Measurements from ENCODE around the gene EIF3L. TPM values are rescaled to one million over a fixed set of nuclear protein-coding genes. Genes with fewer than 3 reads are reported as not detected.

EIF3L gene
- total and polyA plus RNA-seq, 2 of the 8 experiments (the other 6 are each of a cell fraction or from before 2014, with no cell fraction given), result 639 to 886 TPM

DNA sequence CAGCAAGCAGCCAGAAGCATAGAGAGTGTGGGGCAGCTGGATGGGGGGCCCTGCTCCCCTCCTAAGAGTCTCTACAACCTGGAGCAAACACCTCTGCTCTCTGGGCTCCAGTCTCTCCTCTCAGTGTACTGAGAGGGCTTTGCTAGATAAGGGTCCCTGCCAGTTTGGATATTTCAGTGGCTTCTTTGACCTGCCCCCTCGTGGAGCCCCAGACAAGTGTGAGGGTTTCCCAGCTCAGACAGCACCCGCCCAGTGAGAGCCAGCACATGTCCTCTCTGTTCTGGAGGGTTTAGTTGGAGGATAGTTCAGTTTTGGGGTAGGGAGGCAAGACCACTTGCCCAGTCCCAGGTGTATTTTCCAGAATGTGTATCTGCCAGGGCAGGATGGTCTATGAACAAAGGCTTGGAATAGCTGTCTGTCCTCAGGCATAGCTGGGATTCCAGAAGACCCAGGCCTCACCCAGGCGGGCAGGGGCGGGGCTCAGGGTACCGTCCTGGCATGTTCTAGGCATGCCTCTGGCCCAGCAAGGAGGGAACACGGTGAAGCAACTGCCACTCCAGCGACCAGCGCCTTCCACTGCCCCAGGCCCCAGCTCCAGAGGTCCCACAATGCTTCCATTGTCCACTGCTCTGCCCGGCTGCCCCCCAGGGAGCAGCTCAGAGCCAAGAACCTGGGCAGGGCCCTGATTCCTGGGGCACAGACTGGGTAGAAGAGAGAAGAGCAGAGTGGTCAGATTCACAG, 49.4 kb downstream of the EIF3L start:
- Histone ChIP-seq H3K4me2 (ENCODE audit: insufficient read depth in 1 of 2, low read depth in 2 of 2, low read length in 2 of 2) (no peak overlapping the region), H3K18ac (ENCODE audit: extremely low read depth, low read length) (peak overlapping the region; percentile 48), H2BK120ac (replicated peaks; ENCODE audit: low read depth, low read length) (peak overlapping the region; percentile 72), H4K20me1 (replicated peaks in 1 of 2; ENCODE audit: control insufficient read depth in 1 of 2, insufficient read depth in 2 of 2, low read length in 2 of 2) (no peaks in the 10 kb centered on the region), H3K9me3 (ENCODE audit: insufficient read depth in 2 of 2, low read depth in 1 of 2, low read length in 1 of 2) (no peaks in the 10 kb centered on the region), H3K27me3 (replicated peaks in 1 of 4; ENCODE audit: control insufficient read depth in 3 of 4, extremely low read depth in 1 of 4, insufficient read depth in 3 of 4, low read length in 3 of 4) (no peaks in the 10 kb centered on the region), H2BK5ac (ENCODE audit: low read depth, low read length) (peak overlapping the region; percentile 84; the same call in 1 of the 2 replicates), H4K8ac (ENCODE audit: extremely low read depth, insufficient read depth, low read length) (peak overlapping the region; percentile 80), H4K5ac (ENCODE audit: insufficient read length, low read depth, low read length) (peak overlapping the region; percentile 45), H3K4ac (replicated peaks; ENCODE audit: insufficient read length, low read depth, low read length) (peak overlapping the region; percentile 44), H2BK20ac (ENCODE audit: low read length) (peak overlapping the region; percentile 1; the same call in 1 of the 2 replicates), H3K79me1 (ENCODE audit: low read depth, low read length) (no peaks in the 10 kb centered on the region), H4K91ac (replicated peaks; ENCODE audit: insufficient read length, low read length) (peak overlapping the region; percentile 50), H3K36me3 (ENCODE audit: control insufficient read depth in 2 of 4, insufficient read depth in 4 of 4, low read length in 3 of 4) (no peaks in the 10 kb centered on the region; a peak in 1 of 8 replicates), H3K27ac (ENCODE audit: low read depth, low read length) (0 out of 2 replicates have a peak overlapping the region, but pooled peaks have one; percentile 21), H3K14ac (ENCODE audit: insufficient read length) (no peak overlapping the region), H3K9ac (replicated peaks in 1 of 4; ENCODE audit: extremely low read depth in 1 of 4, low read depth in 3 of 4, low read length in 3 of 4) (no peak overlapping the region), H2AFZ (ENCODE audit: low read length) (no peak overlapping the region), H2BK12ac (ENCODE audit: low read depth, low read length) (peak overlapping the region; percentile 39; the same call in 1 of the 2 replicates), H3K4me3 (ENCODE audit: extremely low read depth in 1 of 4, insufficient read depth in 2 of 4, low read depth in 3 of 4, low read length in 4 of 4) (no peak overlapping the region), H3K4me1 (replicated peaks in 1 of 4; ENCODE audit: control insufficient read depth in 3 of 4, insufficient read depth in 4 of 4, low read length in 3 of 4) (peaks cover 16 to 24% (median 19%) of the 10 kb centered on the region in 4 experiments), H3K23ac (ENCODE audit: insufficient read length) (no peak overlapping the region), H3K23me2 (ENCODE audit: low read depth, low read length) (no peaks in the 10 kb centered on the region), H3K56ac (replicated peaks; ENCODE audit: insufficient read length, low read depth, low read length) (no peak overlapping the region), H2BK15ac (ENCODE audit: low read length) (peak overlapping the region; percentile 20; the same call in 1 of the 2 replicates), H3K79me2 (ENCODE audit: control insufficient read depth in 1 of 2, insufficient read depth in 2 of 2, low read length in 2 of 2) (no peaks in the 10 kb centered on the region), H2AK5ac (ENCODE audit: low read depth, low read length) (0 out of 2 replicates have a peak overlapping the region, but pooled peaks have one; percentile 47)
- 70% methylated on average over 8 of the region's 9 CpGs; no CpG with 5 or more reads in 1 of the 2 experiments for WGBS, 2 experiments (ENCODE audit: extremely low coverage in 1 of 2, insufficient coverage in 1 of 2, insufficient read length in 1 of 2, insufficient replicate concordance in 2 of 2, low coverage in 1 of 2, low lambda C conversion rate in 2 of 2, missing lambda C conversion rate in 1 of 2)
- DNase-seq (ENCODE audit: low read depth in 1 of 2, low spot score in 2 of 2) (peak in 1 of 2 experiments; percentile 60), FAIRE-seq (no peak)
- ChIA-PET POLR2A (ENCODE audit: partially characterized antibody) (interaction anchor here (0.7 to 9.8 kb wide), 13 partner anchors 10 to 94 kb away, joined by 3 to 150 read pairs (median 3); partner anchors contain the start of genes C22orf23, MICALL1 and POLR2F), CTCF (ENCODE audit: partially characterized antibody) (interaction anchor here (1.0 to 15.4 kb wide), 7 partner anchors 9 to 354 kb away, joined by 3 to 158 read pairs (median 5); no protein-coding TSS in a partner anchor)
- TF ChIP-seq BACH1 (IDR thresholded peaks at IDR 0.05; ENCODE audit: low read length) (no peak), RNF2 (IDR thresholded peaks at IDR 0.05; ENCODE audit: borderline replicate concordance, low read depth, low read length, missing control alignments, poor library complexity, severe bottlenecking) (no peak), RFX5 (IDR thresholded peaks at IDR 0.05; ENCODE audit: borderline replicate concordance, low read depth, low read length) (no peak), RBBP5 (IDR thresholded peaks at IDR 0.05; ENCODE audit: borderline replicate concordance, low read depth, low read length) (no peak), TEAD4 (IDR thresholded peaks at IDR 0.05; ENCODE audit: low read depth, low read length) (peak; percentile 72), ATF3 (IDR thresholded peaks at IDR 0.05; ENCODE audit: insufficient read depth, low read depth, low read length) (no peak), YY1 (IDR thresholded peaks at IDR 0.05; ENCODE audit: low read depth, low read length) (peak; percentile 41; the same call in 1 of the 2 replicates)
- TF ChIP-seq, protein P1, sequence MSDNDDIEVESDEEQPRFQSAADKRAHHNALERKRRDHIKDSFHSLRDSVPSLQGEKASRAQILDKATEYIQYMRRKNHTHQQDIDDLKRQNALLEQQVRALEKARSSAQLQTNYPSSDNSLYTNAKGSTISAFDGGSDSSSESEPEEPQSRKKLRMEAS (IDR thresholded peaks at IDR 0.05), result peak; percentile 11; the same call in 1 of the 2 replicates
- TF ChIP-seq, protein P2, sequence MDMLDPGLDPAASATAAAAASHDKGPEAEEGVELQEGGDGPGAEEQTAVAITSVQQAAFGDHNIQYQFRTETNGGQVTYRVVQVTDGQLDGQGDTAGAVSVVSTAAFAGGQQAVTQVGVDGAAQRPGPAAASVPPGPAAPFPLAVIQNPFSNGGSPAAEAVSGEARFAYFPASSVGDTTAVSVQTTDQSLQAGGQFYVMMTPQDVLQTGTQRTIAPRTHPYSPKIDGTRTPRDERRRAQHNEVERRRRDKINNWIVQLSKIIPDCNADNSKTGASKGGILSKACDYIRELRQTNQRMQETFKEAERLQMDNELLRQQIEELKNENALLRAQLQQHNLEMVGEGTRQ (IDR thresholded peaks at IDR 0.05; ENCODE audit: low read length), result no peak
